Mesendoderm (in vitro differentiated cells): Measurements from ENCODE around the gene SLC7A8.

ENCODE experiments used
- DNase-seq: peaks from one replicate; pipeline ENCODE4 v3.0.0; 2013
- H2AK5ac ChIP-seq: 2 replicates; pipeline ENCODE4 v1.6.1; 2013; ENCODE audit warnings: low read length, inconsistent platforms
- H2BK120ac ChIP-seq: 2 replicates; pipeline ENCODE4 v1.6.1; 2013; ENCODE audit warnings: low read depth, mild to moderate bottlenecking, low read length, moderate library complexity, mixed read lengths
- H2BK15ac ChIP-seq: replicated peaks from 2 replicates; pipeline ENCODE4 v1.6.1; 2013; ENCODE audit warnings: low read depth, mild to moderate bottlenecking, moderate library complexity
- H2BK5ac ChIP-seq: 2 replicates; pipeline ENCODE4 v1.6.1; 2013; ENCODE audit warnings: low read length, inconsistent platforms
- H3K18ac ChIP-seq: 2 replicates; pipeline ENCODE4 v1.6.1; 2013; ENCODE audit warnings: mild to moderate bottlenecking, low read length, mixed read lengths
- H3K23ac ChIP-seq: one replicate; pipeline ENCODE4 v1.6.1; 2013; ENCODE audit warnings: low read length
- H3K27ac ChIP-seq: 2 replicates; pipeline ENCODE4 v1.5.1; 2013; ENCODE audit warnings: low read depth, mild to moderate bottlenecking, inconsistent platforms, low read length, moderate library complexity
- H3K27me3 ChIP-seq: 2 replicates; pipeline ENCODE4 v1.6.1; 2013; ENCODE audit warnings: low read length, control low read depth, mild to moderate bottlenecking, inconsistent platforms; ENCODE audit not compliant: insufficient read depth, poor library complexity
- H3K36me3 ChIP-seq: 2 replicates; pipeline ENCODE4 v1.6.1; 2013; ENCODE audit warnings: low read length, inconsistent platforms; ENCODE audit not compliant: control insufficient read depth, insufficient read depth
- H3K4ac ChIP-seq: one replicate; pipeline ENCODE4 v1.6.1; 2013; ENCODE audit warnings: low read depth, mild to moderate bottlenecking, low read length, moderate library complexity
- H3K4me1 ChIP-seq: 2 replicates; pipeline ENCODE4 v1.6.1; 2013; ENCODE audit warnings: low read depth, low read length, inconsistent platforms; ENCODE audit not compliant: control insufficient read depth
- H3K4me2 ChIP-seq: 2 replicates; pipeline ENCODE4 v1.6.1; 2013; ENCODE audit warnings: low read length
- H3K4me3 ChIP-seq: 2 replicates; pipeline ENCODE4 v1.5.1; 2013; ENCODE audit warnings: mild to moderate bottlenecking, low read length
- H3K56ac ChIP-seq: one replicate; pipeline ENCODE4 v1.6.1; 2013; ENCODE audit warnings: low read length
- H3K79me1 ChIP-seq: 2 replicates; pipeline ENCODE4 v1.6.1; 2013; ENCODE audit warnings: low read length, inconsistent platforms
- H3K79me2 ChIP-seq: 2 replicates; pipeline ENCODE4 v1.6.1; 2013; ENCODE audit warnings: mild to moderate bottlenecking, low read length; ENCODE audit not compliant: control insufficient read depth, insufficient read depth
- H3K9ac ChIP-seq: 2 replicates; pipeline ENCODE4 v1.6.1; 2013; ENCODE audit warnings: low read length, inconsistent platforms
- H4K5ac ChIP-seq: one replicate; pipeline ENCODE4 v1.6.1; 2013; ENCODE audit warnings: low read length
- H4K8ac ChIP-seq: one replicate; pipeline ENCODE4 v1.6.1; 2013; ENCODE audit warnings: low read depth, mild to moderate bottlenecking, control low read depth, low read length, moderate library complexity
- WGBS: extraction: QIAGEN DNeasy Blood & Tissue Kit; methylation state at CpG from one replicate; pipeline ENCODE4 v1.1.7; 2013; ENCODE audit warnings: low lambda C conversion rate, missing lambda C conversion rate; ENCODE audit not compliant: insufficient coverage; ENCODE audit errors: extremely low coverage; 5-methylcytosine and 5-hydroxymethylcytosine counted together

SLC7A8 gene

DNA sequence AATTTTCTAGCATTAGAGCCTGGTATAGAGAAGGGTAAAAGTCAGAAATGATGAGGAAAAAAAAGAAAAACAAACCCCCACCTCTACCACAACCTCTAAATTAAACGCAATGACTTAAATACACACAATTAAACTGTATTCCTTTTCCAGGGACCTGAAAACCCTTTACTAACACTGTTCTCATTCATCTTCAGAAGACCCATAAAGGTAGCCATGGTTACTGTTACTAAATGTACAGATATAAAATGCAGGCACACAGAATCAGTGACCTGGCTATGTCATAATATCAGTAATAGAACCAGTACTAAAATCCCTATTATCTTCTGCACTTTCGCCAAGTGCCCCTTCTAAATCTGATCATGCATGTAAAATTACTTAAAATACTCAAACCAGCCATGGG is 89.9 kb downstream of the SLC7A8 start:
- peaks cover 11% of the 10 kb centered on the region for H3K36me3 ChIP-seq
- H3K27ac ChIP-seq: no peak overlapping the region
- no peak for DNase-seq
- no peak overlapping the region for H4K8ac ChIP-seq
- no peak overlapping the region for H4K5ac ChIP-seq
- H3K56ac ChIP-seq: peak overlapping the region; percentile 100
- H3K23ac ChIP-seq: no peak overlapping the region
- peaks cover 53% of the 10 kb centered on the region for H3K79me2 ChIP-seq
- H2AK5ac ChIP-seq: no peak overlapping the region
- no peaks in the 10 kb centered on the region for H3K27me3 ChIP-seq
- no peak overlapping the region for H3K4ac ChIP-seq
- no peak overlapping the region for H2BK120ac ChIP-seq
- peak overlapping the region; percentile 99 for H3K9ac ChIP-seq
- H3K4me2 ChIP-seq: peak overlapping the region; percentile 75
- H3K4me3 ChIP-seq: peak overlapping the region; percentile 94
- peaks cover 9% of the 10 kb centered on the region for H3K4me1 ChIP-seq
- WGBS: no CpG with 5 or more reads among the region's 2 CpGs
- H3K18ac ChIP-seq: no peak overlapping the region
- no peak overlapping the region for H2BK5ac ChIP-seq
- peaks cover 16% of the 10 kb centered on the region for H3K79me1 ChIP-seq
- H2BK15ac ChIP-seq: no peak overlapping the region

DNA sequence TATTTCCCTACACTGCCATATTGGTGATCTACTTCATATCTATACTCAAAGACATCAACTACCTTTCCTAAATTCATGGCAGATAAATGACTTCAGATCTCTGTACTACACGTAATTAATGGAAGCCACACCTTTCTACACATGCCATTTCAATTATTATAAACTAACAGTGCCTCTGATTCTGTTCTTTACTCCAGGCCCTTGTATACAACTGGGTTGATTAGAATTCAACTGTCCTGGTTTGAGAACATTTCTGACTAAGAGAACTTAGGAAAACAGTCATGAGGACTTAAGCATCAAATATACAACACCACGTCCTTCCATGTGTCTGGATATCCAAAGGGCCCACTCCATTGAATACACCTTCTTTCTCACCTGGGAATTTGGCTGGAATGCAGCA is 90.4 kb downstream of the SLC7A8 start:
- Histone ChIP-seq H3K9ac (peak overlapping the region; percentile 99), H2BK5ac (no peak overlapping the region), H3K4me3 (no peak overlapping the region), H3K27ac (no peak overlapping the region), H3K27me3 (no peaks in the 10 kb centered on the region), H4K5ac (no peak overlapping the region), H2AK5ac (no peak overlapping the region), H3K23ac (no peak overlapping the region), H3K4me1 (peaks cover 9% of the 10 kb centered on the region), H3K36me3 (peaks cover 11% of the 10 kb centered on the region), H3K79me2 (peaks cover 51% of the 10 kb centered on the region), H3K18ac (no peak overlapping the region), H2BK15ac (no peak overlapping the region), H3K4me2 (no peak overlapping the region), H4K8ac (no peak overlapping the region), H3K79me1 (peaks cover 14% of the 10 kb centered on the region), H3K56ac (peak overlapping the region; percentile 19), H2BK120ac (no peak overlapping the region), H3K4ac (no peak overlapping the region)
- no peak for DNase-seq
- WGBS: no CpG with 5 or more reads among the region's 2 CpGs

DNA sequence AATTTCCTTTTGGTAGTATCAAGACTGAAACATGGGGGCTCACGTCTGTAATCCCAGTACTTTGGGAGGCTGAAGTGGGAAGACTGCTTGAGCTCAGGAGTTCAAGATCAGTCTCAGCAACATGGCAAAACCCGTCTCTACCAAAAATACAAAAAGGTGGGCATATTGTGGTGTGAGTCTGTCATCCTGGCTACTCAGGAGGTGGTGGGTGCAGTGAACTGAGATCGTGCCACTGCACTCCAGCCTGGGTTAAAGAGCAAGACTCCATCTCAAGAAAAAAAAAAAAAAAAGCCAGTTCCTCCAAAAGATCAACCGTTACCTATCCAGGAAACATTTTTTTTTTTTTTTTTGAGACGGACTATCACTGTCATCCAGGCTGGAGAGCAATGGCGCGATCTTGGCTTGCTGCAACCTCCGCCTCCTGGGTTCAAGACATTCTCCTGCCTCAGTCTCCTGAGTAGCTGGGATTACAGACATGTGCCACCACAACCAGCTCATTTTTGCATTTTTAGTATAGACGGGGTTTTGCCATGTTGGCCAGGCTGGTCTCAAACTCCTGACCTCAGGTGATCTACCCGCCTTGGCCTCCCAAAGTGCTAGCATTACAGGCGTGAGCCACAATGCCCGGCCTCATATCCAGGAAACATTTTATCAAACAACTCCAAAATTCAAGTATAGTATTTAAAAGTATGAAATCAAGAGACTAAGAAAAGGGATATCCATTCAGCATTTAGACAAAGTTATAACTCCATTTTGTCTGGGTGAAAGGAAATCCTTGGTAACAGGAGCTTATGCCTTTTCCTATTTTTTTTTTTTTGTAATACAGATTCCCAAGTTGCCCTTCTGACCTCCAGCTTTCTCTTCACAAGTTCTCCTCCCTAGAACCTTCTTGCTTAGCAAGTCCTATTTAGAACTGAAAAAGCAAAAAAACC is 91.9 kb downstream of the SLC7A8 start:
- no peak overlapping the region for H2BK5ac ChIP-seq
- H3K4ac ChIP-seq: no peak overlapping the region
- no peak overlapping the region for H3K23ac ChIP-seq
- no CpG with 5 or more reads among the region's 12 CpGs for WGBS
- no peaks in the 10 kb centered on the region for H3K27me3 ChIP-seq
- no peak overlapping the region for H4K5ac ChIP-seq
- peaks cover 9% of the 10 kb centered on the region for H3K4me1 ChIP-seq
- H4K8ac ChIP-seq: no peak overlapping the region
- H3K27ac ChIP-seq: no peak overlapping the region
- peaks cover 12% of the 10 kb centered on the region for H3K36me3 ChIP-seq
- no peak overlapping the region for H3K4me3 ChIP-seq
- H3K9ac ChIP-seq: no peak overlapping the region
- H2BK120ac ChIP-seq: no peak overlapping the region
- no peak overlapping the region for H3K56ac ChIP-seq
- H3K18ac ChIP-seq: no peak overlapping the region
- no peak overlapping the region for H3K4me2 ChIP-seq
- H2AK5ac ChIP-seq: no peak overlapping the region
- peaks cover 38% of the 10 kb centered on the region for H3K79me2 ChIP-seq
- H3K79me1 ChIP-seq: peaks cover 8% of the 10 kb centered on the region
- no peak for DNase-seq
- H2BK15ac ChIP-seq: no peak overlapping the region

DNA sequence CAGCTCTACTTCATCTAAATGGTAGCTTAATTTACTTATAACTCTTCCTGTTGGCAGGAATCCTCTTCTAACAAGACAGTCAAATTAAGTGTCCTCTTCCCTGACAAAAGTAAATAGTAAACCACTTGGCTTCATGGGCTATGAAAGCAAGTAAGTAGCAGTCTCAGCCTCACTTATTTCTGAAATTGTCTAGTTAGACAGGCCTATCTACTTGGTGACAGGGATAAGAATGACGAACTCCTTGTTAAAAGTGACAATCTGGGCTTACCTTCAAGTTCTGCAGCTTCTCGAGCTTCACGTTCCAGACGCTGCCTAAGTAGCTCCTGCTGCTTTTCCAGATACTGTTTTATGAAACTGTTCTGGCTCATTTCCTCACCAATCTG is 93.2 kb downstream of the SLC7A8 start:
- Histone ChIP-seq H3K36me3 (peaks cover 12% of the 10 kb centered on the region), H2BK120ac (no peak overlapping the region)
- no CpG with 5 or more reads among the region's 4 CpGs for WGBS

DNA sequence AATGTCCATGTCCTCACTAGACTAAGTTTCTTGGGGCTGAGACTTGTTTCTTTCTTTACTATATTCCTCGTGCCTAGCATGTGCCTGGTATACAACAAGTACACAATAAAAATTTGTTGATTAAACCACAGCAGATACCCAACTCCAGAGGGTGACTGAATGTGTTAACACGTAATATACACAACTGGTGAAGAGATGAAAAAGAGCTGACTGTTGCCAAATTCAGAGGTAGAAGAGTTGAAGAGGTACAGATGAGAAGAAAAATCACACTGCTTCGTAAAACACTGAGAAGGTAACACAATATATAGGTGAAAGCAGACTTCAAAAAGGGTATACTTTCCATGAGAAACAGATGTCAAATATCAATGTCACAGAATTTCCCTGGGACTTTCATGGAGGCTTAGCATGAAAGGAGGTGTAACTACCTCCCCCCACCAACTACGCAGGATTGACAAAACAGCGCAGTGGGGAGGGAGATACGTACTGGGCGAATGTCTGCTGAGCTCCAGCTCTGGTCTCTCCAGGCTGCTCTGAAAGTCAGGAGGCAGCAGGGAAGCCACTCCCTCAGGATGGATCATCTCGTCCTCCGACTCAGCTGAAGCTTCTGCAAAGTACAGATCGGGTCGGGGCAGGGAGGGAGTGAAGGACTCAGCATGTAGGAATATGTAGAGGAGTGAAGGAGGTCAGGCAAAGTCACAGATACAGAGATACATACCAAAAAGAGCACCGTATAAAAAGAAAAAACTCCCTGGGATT is 93.8 kb downstream of the SLC7A8 start:
- H3K4me1 ChIP-seq: peaks cover 9% of the 10 kb centered on the region
- DNase-seq: no peak
- no peak overlapping the region for H3K9ac ChIP-seq
- peaks cover 8% of the 10 kb centered on the region for H3K79me1 ChIP-seq
- WGBS: no CpG with 5 or more reads among the region's 12 CpGs
- no peak overlapping the region for H2BK5ac ChIP-seq
- no peak overlapping the region for H2BK15ac ChIP-seq
- no peak overlapping the region for H3K4ac ChIP-seq
- H3K79me2 ChIP-seq: peaks cover 33% of the 10 kb centered on the region
- H2BK120ac ChIP-seq: no peak overlapping the region
- H4K8ac ChIP-seq: no peak overlapping the region
- no peak overlapping the region for H3K56ac ChIP-seq
- H3K36me3 ChIP-seq: peaks cover 12% of the 10 kb centered on the region
- H4K5ac ChIP-seq: no peak overlapping the region
- H3K18ac ChIP-seq: no peak overlapping the region
- H3K23ac ChIP-seq: no peak overlapping the region
- H2AK5ac ChIP-seq: no peak overlapping the region
- no peaks in the 10 kb centered on the region for H3K27me3 ChIP-seq
- H3K27ac ChIP-seq: no peak overlapping the region
- H3K4me3 ChIP-seq: no peak overlapping the region
- H3K4me2 ChIP-seq: no peak overlapping the region

More for the DNA sequence above, 93.2 kb downstream of the SLC7A8 start:
- Histone ChIP-seq H2BK5ac (no peak overlapping the region), H3K4me1 (peaks cover 9% of the 10 kb centered on the region), H3K9ac (no peak overlapping the region), H3K79me2 (peaks cover 33% of the 10 kb centered on the region), H3K18ac (no peak overlapping the region), H3K79me1 (peaks cover 8% of the 10 kb centered on the region), H3K4ac (no peak overlapping the region), H3K27me3 (no peaks in the 10 kb centered on the region), H4K8ac (no peak overlapping the region), H3K23ac (no peak overlapping the region), H2BK15ac (no peak overlapping the region), H3K4me2 (no peak overlapping the region), H2AK5ac (no peak overlapping the region), H4K5ac (no peak overlapping the region), H3K27ac (no peak overlapping the region), H3K56ac (no peak overlapping the region), H3K4me3 (no peak overlapping the region)
- no peak for DNase-seq
